Gastrocnemius medialis (tissue), 4 donors: Measurements from ENCODE around the gene SLC12A9.

Source experiments
- POLR2A ChIP-seq, 2 donors: fragments of 450-650 bp; IDR thresholded peaks; one replicate each; pipeline ENCODE4 v1.6.1; 2017; ENCODE audit warnings: antibody characterized with exemption in 2 of 2, mild to moderate bottlenecking in 2 of 2, moderate library complexity in 2 of 2
- TF ChIP-seq, protein P1 (sequence below), 5 experiments: fragments of 450-650 bp in 3 of 5; fragments of 200-600 bp in 2 of 5; sonication (generic) in 2 of 5; IDR thresholded peaks in 4 of 5; conservative IDR thresholded peaks in 1 of 5; 1 replicate in 4 of 5; 2 replicates in 1 of 5; pipeline ENCODE4 v1.5.1; 2016 to 2019; ENCODE audit warnings: antibody characterized with exemption in 5 of 5, mild to moderate bottlenecking in 3 of 5, moderate library complexity in 3 of 5

DNA sequence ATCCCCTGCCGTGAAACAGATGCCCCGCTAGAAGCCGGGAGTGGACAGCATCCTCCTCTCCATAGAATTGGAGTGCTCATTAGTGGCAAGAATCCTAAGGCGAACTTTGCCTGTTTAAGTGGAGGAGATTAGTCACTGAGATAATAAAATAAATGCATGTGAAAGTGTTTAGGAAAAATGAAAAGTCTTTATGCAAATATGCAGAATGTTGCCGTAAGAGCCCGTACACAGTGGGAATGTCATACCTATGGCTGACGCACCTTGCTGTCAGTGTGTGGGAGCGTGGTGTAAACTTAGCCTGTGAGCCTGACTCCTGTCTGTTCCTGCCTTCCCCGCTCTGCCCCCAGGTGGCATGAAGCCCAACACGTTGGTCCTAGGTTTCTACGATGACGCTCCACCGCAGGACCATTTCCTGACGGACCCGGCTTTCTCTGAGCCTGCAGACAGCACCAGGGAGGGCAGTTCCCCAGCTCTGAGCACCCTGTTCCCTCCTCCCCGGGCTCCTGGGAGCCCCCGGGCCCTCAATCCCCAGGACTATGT is 12.9 kb downstream of the SLC12A9 start:
- TF ChIP-seq, protein P1, sequence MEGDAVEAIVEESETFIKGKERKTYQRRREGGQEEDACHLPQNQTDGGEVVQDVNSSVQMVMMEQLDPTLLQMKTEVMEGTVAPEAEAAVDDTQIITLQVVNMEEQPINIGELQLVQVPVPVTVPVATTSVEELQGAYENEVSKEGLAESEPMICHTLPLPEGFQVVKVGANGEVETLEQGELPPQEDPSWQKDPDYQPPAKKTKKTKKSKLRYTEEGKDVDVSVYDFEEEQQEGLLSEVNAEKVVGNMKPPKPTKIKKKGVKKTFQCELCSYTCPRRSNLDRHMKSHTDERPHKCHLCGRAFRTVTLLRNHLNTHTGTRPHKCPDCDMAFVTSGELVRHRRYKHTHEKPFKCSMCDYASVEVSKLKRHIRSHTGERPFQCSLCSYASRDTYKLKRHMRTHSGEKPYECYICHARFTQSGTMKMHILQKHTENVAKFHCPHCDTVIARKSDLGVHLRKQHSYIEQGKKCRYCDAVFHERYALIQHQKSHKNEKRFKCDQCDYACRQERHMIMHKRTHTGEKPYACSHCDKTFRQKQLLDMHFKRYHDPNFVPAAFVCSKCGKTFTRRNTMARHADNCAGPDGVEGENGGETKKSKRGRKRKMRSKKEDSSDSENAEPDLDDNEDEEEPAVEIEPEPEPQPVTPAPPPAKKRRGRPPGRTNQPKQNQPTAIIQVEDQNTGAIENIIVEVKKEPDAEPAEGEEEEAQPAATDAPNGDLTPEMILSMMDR (IDR thresholded peaks at IDR 0.05 in 4 of 5, conservative IDR thresholded peaks at IDR 0.05 in 1 of 5), result no peak
- TF ChIP-seq POLR2A (IDR thresholded peaks at IDR 0.05), result no peak
